ENCODE results near the gene PSMC3IP. TPM values are rescaled to one million over a fixed set of nuclear protein-coding genes. Genes with fewer than 3 reads are reported as not detected.

PSMC3IP gene
- total and polyA plus RNA-seq, 2 experiments from 2014 or later: 18.5 to 29.5 TPM

DNA sequence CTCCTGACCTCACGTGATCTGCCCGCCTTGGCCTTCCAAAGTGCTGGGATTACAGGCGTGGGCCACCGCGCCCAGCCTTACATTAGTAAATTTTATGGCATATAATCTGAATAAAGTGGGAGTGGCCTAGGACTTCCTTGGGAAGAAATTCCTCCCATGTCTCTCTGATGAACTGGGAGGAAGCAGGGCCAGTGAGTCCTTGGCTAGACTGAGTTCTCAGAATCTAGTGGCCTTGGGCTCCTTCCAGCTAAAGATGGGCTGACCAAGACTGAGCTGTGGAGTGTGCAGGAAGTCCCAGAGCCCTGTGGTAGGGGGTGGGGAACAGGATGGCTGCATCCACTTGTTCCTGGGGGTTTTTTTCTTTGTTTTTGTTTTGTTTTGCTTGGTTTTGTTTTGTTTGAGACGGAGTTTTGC, 51.5 kb downstream of the PSMC3IP start (continued):
- no peak for TF ChIP-seq NANOG (IDR thresholded peaks at IDR 0.05; ENCODE audit: borderline replicate concordance)
- TF ChIP-seq, protein P1, sequence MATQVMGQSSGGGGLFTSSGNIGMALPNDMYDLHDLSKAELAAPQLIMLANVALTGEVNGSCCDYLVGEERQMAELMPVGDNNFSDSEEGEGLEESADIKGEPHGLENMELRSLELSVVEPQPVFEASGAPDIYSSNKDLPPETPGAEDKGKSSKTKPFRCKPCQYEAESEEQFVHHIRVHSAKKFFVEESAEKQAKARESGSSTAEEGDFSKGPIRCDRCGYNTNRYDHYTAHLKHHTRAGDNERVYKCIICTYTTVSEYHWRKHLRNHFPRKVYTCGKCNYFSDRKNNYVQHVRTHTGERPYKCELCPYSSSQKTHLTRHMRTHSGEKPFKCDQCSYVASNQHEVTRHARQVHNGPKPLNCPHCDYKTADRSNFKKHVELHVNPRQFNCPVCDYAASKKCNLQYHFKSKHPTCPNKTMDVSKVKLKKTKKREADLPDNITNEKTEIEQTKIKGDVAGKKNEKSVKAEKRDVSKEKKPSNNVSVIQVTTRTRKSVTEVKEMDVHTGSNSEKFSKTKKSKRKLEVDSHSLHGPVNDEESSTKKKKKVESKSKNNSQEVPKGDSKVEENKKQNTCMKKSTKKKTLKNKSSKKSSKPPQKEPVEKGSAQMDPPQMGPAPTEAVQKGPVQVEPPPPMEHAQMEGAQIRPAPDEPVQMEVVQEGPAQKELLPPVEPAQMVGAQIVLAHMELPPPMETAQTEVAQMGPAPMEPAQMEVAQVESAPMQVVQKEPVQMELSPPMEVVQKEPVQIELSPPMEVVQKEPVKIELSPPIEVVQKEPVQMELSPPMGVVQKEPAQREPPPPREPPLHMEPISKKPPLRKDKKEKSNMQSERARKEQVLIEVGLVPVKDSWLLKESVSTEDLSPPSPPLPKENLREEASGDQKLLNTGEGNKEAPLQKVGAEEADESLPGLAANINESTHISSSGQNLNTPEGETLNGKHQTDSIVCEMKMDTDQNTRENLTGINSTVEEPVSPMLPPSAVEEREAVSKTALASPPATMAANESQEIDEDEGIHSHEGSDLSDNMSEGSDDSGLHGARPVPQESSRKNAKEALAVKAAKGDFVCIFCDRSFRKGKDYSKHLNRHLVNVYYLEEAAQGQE (IDR thresholded peaks at IDR 0.05; ENCODE audit: unreplicated experiment): no peak
- TF ChIP-seq, protein P2, sequence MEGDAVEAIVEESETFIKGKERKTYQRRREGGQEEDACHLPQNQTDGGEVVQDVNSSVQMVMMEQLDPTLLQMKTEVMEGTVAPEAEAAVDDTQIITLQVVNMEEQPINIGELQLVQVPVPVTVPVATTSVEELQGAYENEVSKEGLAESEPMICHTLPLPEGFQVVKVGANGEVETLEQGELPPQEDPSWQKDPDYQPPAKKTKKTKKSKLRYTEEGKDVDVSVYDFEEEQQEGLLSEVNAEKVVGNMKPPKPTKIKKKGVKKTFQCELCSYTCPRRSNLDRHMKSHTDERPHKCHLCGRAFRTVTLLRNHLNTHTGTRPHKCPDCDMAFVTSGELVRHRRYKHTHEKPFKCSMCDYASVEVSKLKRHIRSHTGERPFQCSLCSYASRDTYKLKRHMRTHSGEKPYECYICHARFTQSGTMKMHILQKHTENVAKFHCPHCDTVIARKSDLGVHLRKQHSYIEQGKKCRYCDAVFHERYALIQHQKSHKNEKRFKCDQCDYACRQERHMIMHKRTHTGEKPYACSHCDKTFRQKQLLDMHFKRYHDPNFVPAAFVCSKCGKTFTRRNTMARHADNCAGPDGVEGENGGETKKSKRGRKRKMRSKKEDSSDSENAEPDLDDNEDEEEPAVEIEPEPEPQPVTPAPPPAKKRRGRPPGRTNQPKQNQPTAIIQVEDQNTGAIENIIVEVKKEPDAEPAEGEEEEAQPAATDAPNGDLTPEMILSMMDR (conservative IDR thresholded peaks at IDR 0.05; ENCODE audit: low read depth in 2 of 2): no peak
- no peak for TF ChIP-seq STAT1 (IDR thresholded peaks at IDR 0.05; ENCODE audit: unreplicated experiment)

DNA sequence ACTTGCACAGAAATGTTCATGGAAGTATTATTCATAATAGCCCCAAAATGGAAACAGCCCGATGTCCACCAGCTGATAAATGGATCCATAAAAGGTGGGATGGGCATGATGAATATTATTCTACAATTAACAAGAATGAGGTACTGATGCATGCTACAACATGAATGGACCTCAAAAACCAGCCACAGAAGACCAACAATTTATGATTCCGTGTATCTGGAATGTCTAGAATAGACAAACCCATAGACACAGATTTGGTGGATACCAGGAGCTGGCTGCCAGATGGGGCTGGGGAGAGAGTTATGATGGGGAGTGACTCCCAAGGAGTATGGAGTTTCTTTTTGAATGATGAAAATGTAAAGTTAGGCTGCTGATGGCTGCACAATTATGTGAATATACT, 52.3 kb downstream of the PSMC3IP start:
- Histone ChIP-seq H3K27ac (ENCODE audit: low read depth) (no peak overlapping the region), H3K4me3 (no peak overlapping the region), H3K4me1 (ENCODE audit: insufficient read depth) (peaks cover 6% of the 10 kb centered on the region), H3K36me3 (ENCODE audit: insufficient read depth) (no peaks in the 10 kb centered on the region), H3K4me2 (no peak overlapping the region), H3K27me3 (ENCODE audit: insufficient read depth) (no peaks in the 10 kb centered on the region), H2AFZ (no peak overlapping the region), H3K9me2 (ENCODE audit: insufficient read depth) (no peaks in the 10 kb centered on the region), H4K20me1 (replicated peaks; ENCODE audit: insufficient read depth) (no peaks in the 10 kb centered on the region; the same call in 1 of the 2 replicates), H3F3A (replicated peaks; ENCODE audit: low read depth) (peaks cover 10% of the 10 kb centered on the region), H3K79me2 (replicated peaks; ENCODE audit: insufficient read depth) (no peaks in the 10 kb centered on the region)
- Mint-ChIP-seq H3K36me3 (ENCODE audit: low read depth) (peaks cover 19% of the 10 kb centered on the region), H3K4me3 (no peak overlapping the region), H3K9me3 (no peaks in the 10 kb centered on the region; the same call in 2 of the 3 replicates), H3K27me3 (ENCODE audit: insufficient read depth, low read depth, poor library complexity) (peaks cover 15% of the 10 kb centered on the region), H3K27ac (no peak overlapping the region), H3K4me1 (peaks cover 18% of the 10 kb centered on the region)
- no peak for TF ChIP-seq STAT1 (IDR thresholded peaks at IDR 0.05; ENCODE audit: unreplicated experiment)
- TF ChIP-seq POLR2AphosphoS5 (IDR thresholded peaks at IDR 0.05; ENCODE audit: low read depth): no peak
- TF ChIP-seq, protein P2 (conservative IDR thresholded peaks at IDR 0.05; ENCODE audit: low read depth in 2 of 2): no peak
- TF ChIP-seq CREB1 (CRISPR knock-in tag; IDR thresholded peaks at IDR 0.05; ENCODE audit: low read depth): no peak
- no peak for TF ChIP-seq ZNF331 (CRISPR knock-in tag; IDR thresholded peaks at IDR 0.05; ENCODE audit: low read depth)
- TF ChIP-seq, protein P1 (IDR thresholded peaks at IDR 0.05; ENCODE audit: unreplicated experiment): no peak
- no peak for DNase-seq (ENCODE audit: low spot score)
- no peak for ATAC-seq
